Fibroblast of villous mesenchyme (primary cell): Measurements from ENCODE around the gene WDR37. TPM values are rescaled to one million over a fixed set of nuclear protein-coding genes. Genes with fewer than 3 reads are reported as not detected.

ENCODE experiments used
- DNase-seq: peaks from one replicate; pipeline ENCODE4 v3.0.0-alpha.2; 2010; ENCODE audit warnings: low read depth
- H3K4me3 ChIP-seq: 2 replicates; pipeline ENCODE4 v1.5.1; 2011; ENCODE audit warnings: low read depth, mild to moderate bottlenecking, low read length
- CTCF ChIP-seq: IDR thresholded peaks from 2 replicates; pipeline ENCODE4 v1.5.1; 2012; ENCODE audit warnings: low read depth, mild to moderate bottlenecking, low read length; ENCODE audit not compliant: insufficient read depth
- total RNA-seq: library from RNA; depleted of rRNA; stranded (reverse); fragments of >200 nt; gene quantifications from 2 replicates; pipeline ENCODE4 v1.2.3, GENCODE V29; 2012

Gene WDR37
- total RNA-seq, 1 donor, result 27.2 TPM

- no peak overlapping the region for H3K4me3 ChIP-seq
- DNase-seq, result no peak
- no peak for TF ChIP-seq CTCF
Observed at GRCh38 chr10:1102416-1102815, 46.2 kb downstream of the WDR37 start.

- DNase-seq, result no peak
- TF ChIP-seq CTCF, result no peak
- no peak overlapping the region for H3K4me3 ChIP-seq
Observed at GRCh38 chr10:1102831-1103230, 46.6 kb downstream of the WDR37 start.

GRCh38 chr10:1103551-1103950 lies 47.4 kb downstream of the WDR37 start:
- DNase-seq, result no peak
- no peak overlapping the region for H3K4me3 ChIP-seq
- TF ChIP-seq CTCF, result no peak

- TF ChIP-seq CTCF, result no peak
- no peak for DNase-seq
- no peak overlapping the region for H3K4me3 ChIP-seq
Observed at GRCh38 chr10:1104971-1105370, 48.8 kb downstream of the WDR37 start.

GRCh38 chr10:1107004-1107403 lies 50.8 kb downstream of the WDR37 start:
- no peak for DNase-seq
- no peak for TF ChIP-seq CTCF
- no peak overlapping the region for H3K4me3 ChIP-seq

- DNase-seq, result no peak
- no peak for TF ChIP-seq CTCF
- H3K4me3 ChIP-seq, result no peak overlapping the region
Observed at GRCh38 chr10:1107679-1108078, 51.5 kb downstream of the WDR37 start.
